ENCODE measurements around the gene ZW10. TPM values are rescaled to one million over a fixed set of nuclear protein-coding genes. Genes with fewer than 3 reads are reported as not detected.

Gene ZW10
- total and polyA plus RNA-seq, 2 donors (not counting 1 experiment from before 2014, with no cell fraction given) = 4.8 to 11.9 TPM

GRCh38 chr11:113725407-113725806 is 48.1 kb downstream of the ZW10 start:
- Histone ChIP-seq H3K79me2 (ENCODE audit: control insufficient read depth, insufficient read depth, low read length) (no peaks in the 10 kb centered on the region), H3K9ac (ENCODE audit: low read length) (no peak overlapping the region), H2AFZ (ENCODE audit: insufficient read depth, low read depth, low read length, poor library complexity, severe bottlenecking) (no peak overlapping the region), H3K9me3 (ENCODE audit: control extremely low read depth in 1 of 3, control insufficient read depth in 2 of 3, insufficient read depth in 1 of 3, low read length in 2 of 3) (no peaks in the 10 kb centered on the region), H4K20me1 (ENCODE audit: control insufficient read depth, insufficient read depth, low read length, poor library complexity, severe bottlenecking) (no peaks in the 10 kb centered on the region), H3K4me1 (ENCODE audit: control insufficient read depth in 2 of 2, insufficient read depth in 2 of 2, low read length in 2 of 2) (no peaks in the 10 kb centered on the region), H3K4me3 (ENCODE audit: control extremely low read depth in 1 of 5, extremely low read depth in 1 of 5, insufficient read depth in 1 of 5, low read depth in 2 of 5, low read length in 4 of 5) (no peak overlapping the region), H3K27me3 (replicated peaks in 1 of 4; ENCODE audit: control extremely low read depth in 1 of 4, control insufficient read depth in 3 of 4, insufficient read depth in 4 of 4, low read length in 3 of 4) (no peaks in the 10 kb centered on the region), H3K4me2 (replicated peaks; ENCODE audit: low read depth, low read length, poor library complexity, severe bottlenecking) (no peak overlapping the region), H3K36me3 (replicated peaks in 1 of 2; ENCODE audit: control extremely low read depth in 1 of 2, control insufficient read depth in 1 of 2, extremely low read depth in 1 of 2, insufficient read depth in 2 of 2, low read length in 1 of 2) (no peaks in the 10 kb centered on the region), H3K27ac (ENCODE audit: low read length in 2 of 2) (no peak overlapping the region)
- Mint-ChIP-seq H3K9me3 (ENCODE audit: insufficient read depth) (no peaks in the 10 kb centered on the region), H3K27ac (no peak overlapping the region), H3K27me3 (no peaks in the 10 kb centered on the region), H3K4me3 (no peak overlapping the region), H3K4me1 (no peaks in the 10 kb centered on the region)
- DNase-seq (no peak), ATAC-seq (ENCODE audit: low read depth) (no peak)
- 95% methylated on average over 3 of the region's 5 CpGs for WGBS (ENCODE audit: insufficient coverage)
- TF ChIP-seq EZH2 (IDR thresholded peaks at IDR 0.05; ENCODE audit: borderline replicate concordance, insufficient read depth, low read depth, low read length, poor library complexity, severe bottlenecking) = no peak
- TF ChIP-seq CTCF (IDR thresholded peaks at IDR 0.05) = no peak
- intact Hi-C loops (cut with micrococcal nuclease) = no loop called here
- CTCF ChIA-PET = interaction anchor here (0.6 kb wide), 1 partner anchor 576 kb away, joined by 3 read pairs; no protein-coding TSS in a partner anchor
- POLR2A ChIA-PET = no interaction called here

- TF ChIP-seq EZH2 (IDR thresholded peaks at IDR 0.05; ENCODE audit: borderline replicate concordance, insufficient read depth, low read depth, low read length, poor library complexity, severe bottlenecking) (no peak), CTCF (IDR thresholded peaks at IDR 0.05) (no peak)
- Histone ChIP-seq H3K36me3 (replicated peaks in 1 of 2; ENCODE audit: control extremely low read depth in 1 of 2, control insufficient read depth in 1 of 2, extremely low read depth in 1 of 2, insufficient read depth in 2 of 2, low read length in 1 of 2) (no peaks in the 10 kb centered on the region), H3K27ac (ENCODE audit: low read length in 2 of 2) (no peak overlapping the region), H4K20me1 (ENCODE audit: control insufficient read depth, insufficient read depth, low read length, poor library complexity, severe bottlenecking) (no peaks in the 10 kb centered on the region), H3K4me2 (replicated peaks; ENCODE audit: low read depth, low read length, poor library complexity, severe bottlenecking) (no peak overlapping the region), H3K4me3 (ENCODE audit: control extremely low read depth in 1 of 5, extremely low read depth in 1 of 5, insufficient read depth in 1 of 5, low read depth in 2 of 5, low read length in 4 of 5) (no peak overlapping the region), H3K27me3 (replicated peaks in 1 of 4; ENCODE audit: control extremely low read depth in 1 of 4, control insufficient read depth in 3 of 4, insufficient read depth in 4 of 4, low read length in 3 of 4) (no peaks in the 10 kb centered on the region), H3K79me2 (ENCODE audit: control insufficient read depth, insufficient read depth, low read length) (no peaks in the 10 kb centered on the region), H3K9ac (ENCODE audit: low read length) (no peak overlapping the region), H2AFZ (ENCODE audit: insufficient read depth, low read depth, low read length, poor library complexity, severe bottlenecking) (no peak overlapping the region), H3K9me3 (ENCODE audit: control extremely low read depth in 1 of 3, control insufficient read depth in 2 of 3, insufficient read depth in 1 of 3, low read length in 2 of 3) (no peaks in the 10 kb centered on the region), H3K4me1 (ENCODE audit: control insufficient read depth in 2 of 2, insufficient read depth in 2 of 2, low read length in 2 of 2) (no peaks in the 10 kb centered on the region)
- Mint-ChIP-seq H3K27ac (no peak overlapping the region), H3K4me3 (no peak overlapping the region), H3K27me3 (no peaks in the 10 kb centered on the region), H3K4me1 (no peaks in the 10 kb centered on the region), H3K9me3 (ENCODE audit: insufficient read depth) (no peaks in the 10 kb centered on the region)
- no CpG with 5 or more reads among the region's 3 CpGs for WGBS (ENCODE audit: insufficient coverage)
- DNase-seq (no peak), ATAC-seq (ENCODE audit: low read depth) (no peak)
- intact Hi-C loops (cut with micrococcal nuclease) = no loop called here
- POLR2A ChIA-PET = no interaction called here
- CTCF ChIA-PET = no interaction called here
These were observed 48.7 kb downstream of the ZW10 start for GRCh38 chr11:113724778-113725177.
